ENCODE results near the gene OSBPL2.

GRCh38 chr20:62288535-62289105 is 50.3 kb downstream of the OSBPL2 start:
- TF ChIP-seq, protein P1, sequence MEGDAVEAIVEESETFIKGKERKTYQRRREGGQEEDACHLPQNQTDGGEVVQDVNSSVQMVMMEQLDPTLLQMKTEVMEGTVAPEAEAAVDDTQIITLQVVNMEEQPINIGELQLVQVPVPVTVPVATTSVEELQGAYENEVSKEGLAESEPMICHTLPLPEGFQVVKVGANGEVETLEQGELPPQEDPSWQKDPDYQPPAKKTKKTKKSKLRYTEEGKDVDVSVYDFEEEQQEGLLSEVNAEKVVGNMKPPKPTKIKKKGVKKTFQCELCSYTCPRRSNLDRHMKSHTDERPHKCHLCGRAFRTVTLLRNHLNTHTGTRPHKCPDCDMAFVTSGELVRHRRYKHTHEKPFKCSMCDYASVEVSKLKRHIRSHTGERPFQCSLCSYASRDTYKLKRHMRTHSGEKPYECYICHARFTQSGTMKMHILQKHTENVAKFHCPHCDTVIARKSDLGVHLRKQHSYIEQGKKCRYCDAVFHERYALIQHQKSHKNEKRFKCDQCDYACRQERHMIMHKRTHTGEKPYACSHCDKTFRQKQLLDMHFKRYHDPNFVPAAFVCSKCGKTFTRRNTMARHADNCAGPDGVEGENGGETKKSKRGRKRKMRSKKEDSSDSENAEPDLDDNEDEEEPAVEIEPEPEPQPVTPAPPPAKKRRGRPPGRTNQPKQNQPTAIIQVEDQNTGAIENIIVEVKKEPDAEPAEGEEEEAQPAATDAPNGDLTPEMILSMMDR (conservative IDR thresholded peaks at IDR 0.05 in 1 of 2, IDR thresholded peaks at IDR 0.05 in 1 of 2; ENCODE audit: low read depth in 1 of 2, low read length in 2 of 2) = no peak
- no peak for TF ChIP-seq EZH2 (IDR thresholded peaks at IDR 0.05; ENCODE audit: low read length, missing control alignments)
